Measurements from ENCODE around the gene SLC13A5. TPM values are rescaled to one million over a fixed set of nuclear protein-coding genes. Genes with fewer than 3 reads are reported as not detected.
A peak's percentile ranks its signal among the peaks of the same experiment; 100 is the strongest.

The SLC13A5 gene
- total RNA-seq, 4 donors from 2014 or later: 0.34 TPM; not detected in 3

DNA sequence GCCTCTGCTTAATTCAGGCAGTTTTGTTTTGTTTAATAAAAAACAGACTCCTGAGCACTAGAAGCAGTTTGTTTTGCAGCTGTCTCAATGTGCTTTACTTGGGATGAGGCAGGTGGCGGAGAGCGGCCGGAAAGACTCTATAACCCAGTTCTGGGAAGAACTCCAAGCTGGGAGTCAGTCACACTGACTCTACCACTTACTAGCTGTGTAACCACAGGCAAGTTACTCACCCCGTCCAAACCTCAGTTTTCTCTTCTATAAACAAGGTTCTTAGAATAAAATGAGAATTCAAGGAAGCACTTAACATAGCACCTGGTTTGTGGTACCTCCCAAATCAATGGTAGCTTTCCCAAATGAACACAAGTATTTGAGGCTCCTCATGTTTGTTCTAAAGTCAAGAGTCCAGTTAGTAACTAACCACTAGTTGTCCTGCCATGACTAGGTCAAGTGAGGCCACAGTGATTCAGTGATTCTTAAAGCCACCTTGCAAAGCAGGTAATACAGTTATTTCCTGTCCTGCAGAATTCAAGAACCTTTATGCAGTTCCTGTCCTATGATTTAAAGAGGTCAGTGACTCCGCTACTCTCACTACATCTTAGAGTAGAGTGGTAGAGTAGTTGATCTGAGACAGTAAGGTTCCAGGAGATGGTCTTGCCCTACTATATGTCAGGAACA lies 69.6 kb downstream of the SLC13A5 start:
- no peak for DNase-seq (ENCODE audit: extremely low spot score)
- Histone ChIP-seq H3K27me3 (no peaks in the 10 kb centered on the region), H3K4me1 (peaks cover 17 to 35% (median 32%) of the 10 kb centered on the region in 4 donors), H3K9me3 (no peaks in the 10 kb centered on the region), H3K36me3 (peaks cover 19 to 61% (median 40%) of the 10 kb centered on the region in 4 donors), H3K27ac (replicated peaks in 1 of 4) (no peak overlapping the region), H3K4me3 (no peak overlapping the region)
- intact Hi-C loops (cut with DNase I): loop anchor here (5.0 kb wide), 1 partner anchor 171 kb away; no protein-coding TSS in a partner anchor
- 69% methylated on average over 5 of the region's 5 CpGs for WGBS
- TF ChIP-seq POLR2AphosphoS5 (IDR thresholded peaks at IDR 0.05) (no peak), EP300 (IDR thresholded peaks at IDR 0.05) (no peak), POLR2A (IDR thresholded peaks at IDR 0.05; ENCODE audit: low read depth) (no peak)
- TF ChIP-seq, protein P1, sequence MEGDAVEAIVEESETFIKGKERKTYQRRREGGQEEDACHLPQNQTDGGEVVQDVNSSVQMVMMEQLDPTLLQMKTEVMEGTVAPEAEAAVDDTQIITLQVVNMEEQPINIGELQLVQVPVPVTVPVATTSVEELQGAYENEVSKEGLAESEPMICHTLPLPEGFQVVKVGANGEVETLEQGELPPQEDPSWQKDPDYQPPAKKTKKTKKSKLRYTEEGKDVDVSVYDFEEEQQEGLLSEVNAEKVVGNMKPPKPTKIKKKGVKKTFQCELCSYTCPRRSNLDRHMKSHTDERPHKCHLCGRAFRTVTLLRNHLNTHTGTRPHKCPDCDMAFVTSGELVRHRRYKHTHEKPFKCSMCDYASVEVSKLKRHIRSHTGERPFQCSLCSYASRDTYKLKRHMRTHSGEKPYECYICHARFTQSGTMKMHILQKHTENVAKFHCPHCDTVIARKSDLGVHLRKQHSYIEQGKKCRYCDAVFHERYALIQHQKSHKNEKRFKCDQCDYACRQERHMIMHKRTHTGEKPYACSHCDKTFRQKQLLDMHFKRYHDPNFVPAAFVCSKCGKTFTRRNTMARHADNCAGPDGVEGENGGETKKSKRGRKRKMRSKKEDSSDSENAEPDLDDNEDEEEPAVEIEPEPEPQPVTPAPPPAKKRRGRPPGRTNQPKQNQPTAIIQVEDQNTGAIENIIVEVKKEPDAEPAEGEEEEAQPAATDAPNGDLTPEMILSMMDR (IDR thresholded peaks at IDR 0.05): no peak

DNA sequence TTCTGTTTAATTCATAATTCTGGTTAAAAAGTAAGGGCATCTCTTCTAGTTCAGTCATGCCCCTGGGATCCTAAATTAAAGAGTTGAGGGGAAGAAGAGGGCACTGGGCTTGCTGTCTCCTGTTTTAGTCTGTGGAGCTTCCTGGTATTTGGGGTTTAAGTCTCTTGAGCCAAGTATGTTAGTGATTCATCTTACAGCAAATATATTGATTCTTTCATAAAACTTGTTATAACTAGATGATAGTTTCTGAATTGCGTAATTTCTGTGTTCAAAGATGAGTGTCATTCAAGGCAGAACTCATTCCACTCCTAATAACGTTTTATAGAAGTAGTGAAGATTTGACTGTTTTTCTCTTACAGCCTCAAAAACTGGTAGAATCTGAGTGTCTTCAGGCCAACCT lies 70.6 kb downstream of the SLC13A5 start:
- TF ChIP-seq POLR2AphosphoS5 (IDR thresholded peaks at IDR 0.05) (no peak), EP300 (IDR thresholded peaks at IDR 0.05) (no peak), POLR2A (IDR thresholded peaks at IDR 0.05; ENCODE audit: low read depth) (no peak)
- TF ChIP-seq, protein P1 (IDR thresholded peaks at IDR 0.05): no peak
- WGBS: 68% methylated on average over 2 of the region's 2 CpGs
- intact Hi-C loops (cut with DNase I): loop anchor here (5.0 kb wide), 1 partner anchor 170 kb away; no protein-coding TSS in a partner anchor
- Histone ChIP-seq H3K9me3 (no peaks in the 10 kb centered on the region), H3K36me3 (peaks cover 16 to 51% (median 35%) of the 10 kb centered on the region in 4 donors), H3K4me3 (no peak overlapping the region), H3K4me1 (peaks cover 18 to 42% (median 33%) of the 10 kb centered on the region in 4 donors), H3K27me3 (no peaks in the 10 kb centered on the region), H3K27ac (replicated peaks in 1 of 4) (no peak overlapping the region)
- no peak for DNase-seq (ENCODE audit: extremely low spot score)

DNA sequence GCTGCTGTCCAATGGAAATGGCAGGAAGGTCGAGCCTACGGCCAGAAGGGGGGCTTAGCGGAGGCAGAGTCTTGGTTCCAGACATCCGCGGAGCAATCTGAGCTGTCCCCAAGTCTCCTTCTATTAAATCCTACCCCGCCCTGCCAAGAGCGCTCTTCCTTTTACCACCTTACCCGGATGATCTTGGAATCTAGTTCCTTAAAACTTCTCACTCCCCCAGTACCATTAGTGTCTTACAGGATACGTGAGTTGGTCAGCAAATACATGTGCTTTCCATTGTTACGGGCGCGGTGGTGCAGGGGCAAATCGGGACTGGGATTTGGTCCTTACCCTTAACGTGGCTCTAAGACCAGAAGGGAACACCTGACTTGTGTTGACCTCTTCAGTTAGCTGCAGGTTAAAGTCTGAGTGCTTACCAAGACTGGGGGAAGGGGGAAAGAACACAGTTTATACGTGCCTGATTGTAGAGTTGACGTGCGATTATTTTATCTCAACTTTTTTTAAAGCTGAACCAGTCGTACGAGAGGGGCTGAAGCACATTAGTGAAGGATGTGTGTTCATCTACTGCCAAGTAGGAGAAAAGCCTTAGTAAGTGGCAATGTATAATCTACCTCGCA lies 71.8 kb downstream of the SLC13A5 start:
- peak overlapping the region; percentile 78 to 87 (median 81) for H3K27ac ChIP-seq (replicated peaks in 1 of 4)
- no peaks in the 10 kb centered on the region for H3K9me3 ChIP-seq
- H3K4me1 ChIP-seq: peaks cover 18 to 50% (median 34%) of the 10 kb centered on the region in 4 donors
- intact Hi-C loops (cut with DNase I): loop anchor here (5.0 kb wide), 1 partner anchor 169 kb away; no protein-coding TSS in a partner anchor
- peak overlapping the region; percentile 83 to 90 (median 86) for H3K4me3 ChIP-seq
- WGBS: 3% methylated on average over 17 of the region's 20 CpGs
- H3K36me3 ChIP-seq: peaks cover 16 to 38% (median 25%) of the 10 kb centered on the region in 4 donors
- TF ChIP-seq, protein P1 (IDR thresholded peaks at IDR 0.05): no peak
- TF ChIP-seq POLR2AphosphoS5 (IDR thresholded peaks at IDR 0.05): no peak
- TF ChIP-seq POLR2A (IDR thresholded peaks at IDR 0.05; ENCODE audit: low read depth): no peak
- TF ChIP-seq EP300 (IDR thresholded peaks at IDR 0.05): no peak
- H3K27me3 ChIP-seq: no peaks in the 10 kb centered on the region
- no peak for DNase-seq (ENCODE audit: extremely low spot score)

DNA sequence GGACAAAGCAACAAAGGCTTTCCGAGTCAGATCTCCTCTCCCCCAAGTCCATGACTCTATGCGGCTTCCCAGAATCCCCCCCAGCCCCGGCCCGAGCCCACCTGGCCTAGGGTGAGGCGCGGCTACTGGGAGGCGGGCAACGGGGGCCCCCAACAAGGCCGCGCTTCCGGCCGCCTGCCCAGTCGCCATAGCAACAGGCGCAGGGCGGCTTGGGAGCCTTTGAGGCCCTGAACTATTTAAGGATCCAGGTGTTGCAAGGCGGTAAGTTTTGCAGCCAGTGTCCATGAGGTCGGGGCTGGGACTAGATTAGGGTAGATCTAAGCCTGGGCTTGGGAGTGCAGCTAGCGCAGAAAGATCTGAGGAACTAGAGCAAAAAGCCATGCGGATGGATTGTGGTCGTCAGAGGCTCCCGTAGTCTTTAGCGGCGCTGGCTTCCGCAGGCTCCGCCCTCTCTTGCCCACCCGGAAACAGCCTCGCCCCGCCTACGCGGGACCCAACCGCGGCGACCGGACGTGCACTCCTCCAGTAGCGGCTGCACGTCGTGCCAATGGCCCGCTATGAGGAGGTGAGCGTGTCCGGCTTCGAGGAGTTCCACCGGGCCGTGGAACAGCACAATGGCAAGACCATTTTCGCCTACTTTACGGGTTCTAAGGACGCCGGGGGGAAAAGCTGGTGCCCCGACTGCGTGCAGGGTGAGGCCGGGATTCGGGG lies 72.5 kb downstream of the SLC13A5 start, which contains the start of the genes KIAA0753 and TXNDC17:
Gene KIAA0753, minus strand, starts transcription at position 176 of the 711 bp plus-strand sequence. CDS start 5,608 bp downstream, outside the sequence.
Gene TXNDC17, plus strand, starts transcription at position 525 of the 711 bp plus-strand sequence. Its CDS starts 23 bp downstream, at position 548.
- Histone ChIP-seq H3K4me3 (peak within 1 kb of the TSS; percentile 83 to 90 (median 86)), H3K27me3 (no peaks in the 10 kb centered on the region), H3K36me3 (peaks cover 16 to 32% (median 22%) of the 10 kb centered on the region in 4 donors), H3K27ac (replicated peaks in 1 of 4) (peak within 1 kb of the TSS; percentile 78 to 87 (median 81)), H3K9me3 (no peaks in the 10 kb centered on the region), H3K4me1 (peaks cover 18 to 50% (median 34%) of the 10 kb centered on the region in 4 donors)
- peak; percentile 98 for DNase-seq (ENCODE audit: extremely low spot score)
- TF ChIP-seq POLR2AphosphoS5 (IDR thresholded peaks at IDR 0.05) (peak; percentile 91 to 97), POLR2A (IDR thresholded peaks at IDR 0.05; ENCODE audit: low read depth) (peak; percentile 73), EP300 (IDR thresholded peaks at IDR 0.05) (no peak)
- TF ChIP-seq, protein P1 (IDR thresholded peaks at IDR 0.05): peak in 1 of 3 experiments; percentile 19
- under 1% methylated on average over 35 of the region's 52 CpGs for WGBS
- intact Hi-C loops (cut with DNase I): loop anchor here (5.0 kb wide), 1 partner anchor 168 kb away; no protein-coding TSS in a partner anchor

Data from esophagus muscularis mucosa (tissue), 4 donors.